DOHH2 (cell line): ENCODE data around the gene CHKB.

ENCODE experiments used
- H3F3A ChIP-seq: fragments of 200-600 bp; sonication (generic), shearing (Covaris generic); 2 replicates; pipeline ENCODE4 v1.6.0; 2016; ENCODE audit warnings: antibody characterized with exemption, mild to moderate bottlenecking; ENCODE audit not compliant: control insufficient read depth, insufficient read depth
- H3K27ac ChIP-seq: fragments of 200-600 bp; sonication (generic); 2 replicates; pipeline ENCODE4 v1.5.1; 2014; ENCODE audit warnings: low read depth, mild to moderate bottlenecking, low read length, moderate library complexity
- H3K27me3 ChIP-seq: fragments of 200-600 bp; sonication (generic); 2 replicates; pipeline ENCODE4 v1.6.1; 2014; ENCODE audit warnings: mild to moderate bottlenecking, low read length, mixed read lengths; ENCODE audit not compliant: control insufficient read depth
- H3K36me3 ChIP-seq: fragments of 200-600 bp; sonication (generic); 2 replicates; pipeline ENCODE4 v1.6.1; 2014; ENCODE audit warnings: mild to moderate bottlenecking, low read length, moderate library complexity, mixed read lengths; ENCODE audit not compliant: control insufficient read depth
- H3K4me1 ChIP-seq: fragments of 200-600 bp; sonication (generic); 2 replicates; pipeline ENCODE4 v1.6.1; 2014; ENCODE audit warnings: mild to moderate bottlenecking, low read length, mixed read lengths; ENCODE audit not compliant: control insufficient read depth
- H3K4me2 ChIP-seq: fragments of 200-600 bp; sonication (generic); 2 replicates; pipeline ENCODE4 v1.6.0; 2014; ENCODE audit warnings: mild to moderate bottlenecking, low read length, moderate library complexity
- H3K4me3 ChIP-seq: fragments of 200-600 bp; sonication (generic); 2 replicates; pipeline ENCODE4 v1.5.1; 2014; ENCODE audit warnings: mild to moderate bottlenecking, low read length, mixed read lengths
- H3K79me2 ChIP-seq: fragments of 200-600 bp; sonication (generic); 2 replicates; pipeline ENCODE4 v1.6.1; 2014; ENCODE audit warnings: mild to moderate bottlenecking, low read length, mixed read lengths; ENCODE audit not compliant: control insufficient read depth
- H3K9me2 ChIP-seq: fragments of 200-600 bp; sonication (generic); replicated peaks from 2 replicates; pipeline ENCODE4 v1.6.1; 2014; ENCODE audit warnings: mild to moderate bottlenecking, low read length, mixed read lengths; ENCODE audit not compliant: control insufficient read depth
- H3K9me3 ChIP-seq: fragments of 200-600 bp; sonication (generic); 2 replicates; pipeline ENCODE4 v1.6.1; 2014; ENCODE audit warnings: antibody characterized with exemption, low read length, mixed read lengths; ENCODE audit not compliant: control insufficient read depth, insufficient read depth
- H4K20me1 ChIP-seq: fragments of 200-600 bp; sonication (generic); 2 replicates; pipeline ENCODE4 v1.6.0; 2014; ENCODE audit warnings: low read depth, mild to moderate bottlenecking, antibody characterized with exemption, low read length, moderate library complexity; ENCODE audit not compliant: control insufficient read depth, insufficient read depth
- CTCF ChIP-seq: fragments of 200-600 bp; sonication (generic); IDR thresholded peaks from one replicate; pipeline ENCODE4 v1.5.1; 2014; ENCODE audit warnings: antibody characterized with exemption, mild to moderate bottlenecking, low read depth, low read length; ENCODE audit not compliant: poor library complexity, severe bottlenecking
- EZH2phosphoT487 ChIP-seq: fragments of 200-600 bp; sonication (generic); IDR thresholded peaks from 2 replicates; pipeline ENCODE4 v1.6.1; 2017; ENCODE audit warnings: borderline replicate concordance, mild to moderate bottlenecking, antibody characterized with exemption, low read length, moderate library complexity, mixed read lengths

The CHKB gene

GRCh38 chr22:50553310-50553709 lies 29.3 kb downstream of the CHKB start:
- Histone ChIP-seq H3K79me2 (no peaks in the 10 kb centered on the region), H3K4me3 (no peak overlapping the region), H3K27me3 (peaks cover 4% of the 10 kb centered on the region; the same call in 1 of the 2 replicates), H3F3A (no peaks in the 10 kb centered on the region), H3K27ac (no peak overlapping the region), H4K20me1 (no peaks in the 10 kb centered on the region), H3K4me2 (no peak overlapping the region), H3K9me2 (no peaks in the 10 kb centered on the region), H3K9me3 (no peaks in the 10 kb centered on the region), H3K4me1 (peaks cover 17% of the 10 kb centered on the region), H3K36me3 (no peaks in the 10 kb centered on the region)
- TF ChIP-seq CTCF (no peak), EZH2phosphoT487 (no peak)

- H3F3A ChIP-seq: 0 out of 2 replicates have a peak, but pooled peaks cover 3% of the 10 kb centered on the region
- H4K20me1 ChIP-seq: no peaks in the 10 kb centered on the region
- peaks cover 3% of the 10 kb centered on the region; the same call in 1 of the 2 replicates for H3K27me3 ChIP-seq
- H3K9me3 ChIP-seq: no peaks in the 10 kb centered on the region
- H3K79me2 ChIP-seq: no peaks in the 10 kb centered on the region
- no peak overlapping the region for H3K4me2 ChIP-seq
- no peak overlapping the region for H3K27ac ChIP-seq
- H3K36me3 ChIP-seq: no peaks in the 10 kb centered on the region
- TF ChIP-seq EZH2phosphoT487 (no peak), CTCF (no peak)
- H3K9me2 ChIP-seq: no peaks in the 10 kb centered on the region
- H3K4me1 ChIP-seq: peaks cover 23% of the 10 kb centered on the region
- H3K4me3 ChIP-seq: no peak overlapping the region
These were observed 31.4 kb downstream of the CHKB start for GRCh38 chr22:50551160-50551752.

- H3K36me3 ChIP-seq: no peaks in the 10 kb centered on the region
- no peak overlapping the region for H3K27ac ChIP-seq
- no peaks in the 10 kb centered on the region for H3K79me2 ChIP-seq
- H3F3A ChIP-seq: 0 out of 2 replicates have a peak, but pooled peaks cover 3% of the 10 kb centered on the region
- H3K4me2 ChIP-seq: no peak overlapping the region
- TF ChIP-seq EZH2phosphoT487 (no peak), CTCF (no peak)
- no peaks in the 10 kb centered on the region for H3K9me3 ChIP-seq
- H3K4me1 ChIP-seq: peaks cover 23% of the 10 kb centered on the region
- no peaks in the 10 kb centered on the region for H4K20me1 ChIP-seq
- no peaks in the 10 kb centered on the region for H3K27me3 ChIP-seq
- H3K9me2 ChIP-seq: no peaks in the 10 kb centered on the region
- no peak overlapping the region for H3K4me3 ChIP-seq
These were observed 32.3 kb downstream of the CHKB start for GRCh38 chr22:50550395-50550794.
